H9 (cell line): ENCODE measurements around the gene SYMPK. TPM values are rescaled to one million over a fixed set of nuclear protein-coding genes. Genes with fewer than 3 reads are reported as not detected.
A peak's percentile ranks its signal among the peaks of the same experiment; 100 is the strongest.

Experiments used
- DNase-seq: peaks from one replicate; pipeline ENCODE4 v3.0.0-alpha.2; 2017
- H2AFZ ChIP-seq: one replicate; pipeline ENCODE4 v1.6.1; 2013; ENCODE audit warnings: mild to moderate bottlenecking, low read length, control low read depth, moderate library complexity
- H2AK5ac ChIP-seq: 2 replicates; pipeline ENCODE4 v1.6.1; 2013; ENCODE audit warnings: low read length, control low read depth, mixed read lengths; ENCODE audit not compliant: insufficient read length
- H2BK120ac ChIP-seq: one replicate; pipeline ENCODE4 v1.6.1; 2013; ENCODE audit warnings: low read depth, mild to moderate bottlenecking, low read length, control low read depth, inconsistent platforms; ENCODE audit not compliant: poor library complexity, severe bottlenecking
- H2BK12ac ChIP-seq: 2 replicates; pipeline ENCODE4 v1.6.1; 2013; ENCODE audit warnings: low read length, control low read depth, mixed read lengths, low read depth; ENCODE audit not compliant: insufficient read length
- H2BK15ac ChIP-seq: 2 replicates; pipeline ENCODE4 v1.6.1; 2013; ENCODE audit warnings: low read depth, low read length, control low read depth
- H2BK20ac ChIP-seq: one replicate; pipeline ENCODE4 v1.6.1; 2013; ENCODE audit warnings: low read depth, mild to moderate bottlenecking, low read length, control low read depth, inconsistent platforms; ENCODE audit not compliant: poor library complexity, severe bottlenecking
- H2BK5ac ChIP-seq: 2 replicates; pipeline ENCODE4 v1.6.1; 2013; ENCODE audit warnings: low read length, control low read depth, mixed read lengths; ENCODE audit not compliant: insufficient read length
- H3K14ac ChIP-seq: 2 replicates; pipeline ENCODE4 v1.6.1; 2013; ENCODE audit warnings: low read length, control low read depth; ENCODE audit not compliant: insufficient read depth
- H3K18ac ChIP-seq: 2 replicates; pipeline ENCODE4 v1.6.1; 2013; ENCODE audit warnings: low read depth, mild to moderate bottlenecking, mixed read lengths, low read length, control low read depth; ENCODE audit not compliant: insufficient read length
- H3K23ac ChIP-seq: 2 replicates; pipeline ENCODE4 v1.6.1; 2013; ENCODE audit warnings: low read length, control low read depth, mixed read lengths, low read depth; ENCODE audit not compliant: insufficient read length
- H3K23me2 ChIP-seq: 2 replicates; pipeline ENCODE4 v1.6.1; 2013; ENCODE audit warnings: low read depth, mild to moderate bottlenecking, mixed read lengths, low read length, control low read depth; ENCODE audit not compliant: insufficient read length, poor library complexity, severe bottlenecking
- H3K27ac ChIP-seq: 2 replicates; pipeline ENCODE4 v1.5.1; 2013; ENCODE audit warnings: low read length, control low read depth, mixed read lengths, low read depth; ENCODE audit not compliant: insufficient read length
- H3K27me3 ChIP-seq: 2 replicates; pipeline ENCODE4 v1.6.1; 2013; ENCODE audit warnings: low read length, control low read depth, inconsistent platforms; ENCODE audit not compliant: insufficient read depth
- H3K4ac ChIP-seq: 2 replicates; pipeline ENCODE4 v1.6.1; 2013; ENCODE audit warnings: low read depth, mild to moderate bottlenecking, control low read depth, inconsistent platforms, low read length, moderate library complexity
- H3K4me1 ChIP-seq: 2 replicates; pipeline ENCODE4 v1.6.1; 2013; ENCODE audit warnings: low read length, control low read depth, inconsistent platforms; ENCODE audit not compliant: insufficient read depth
- H3K4me2 ChIP-seq: 2 replicates; pipeline ENCODE4 v1.6.1; 2013; ENCODE audit warnings: low read length, control low read depth, mixed read lengths; ENCODE audit not compliant: insufficient read length, insufficient read depth
- H3K56ac ChIP-seq: 2 replicates; pipeline ENCODE4 v1.6.1; 2013; ENCODE audit warnings: low read depth, mild to moderate bottlenecking, mixed read lengths, low read length, control low read depth; ENCODE audit not compliant: insufficient read length
- H3K79me1 ChIP-seq: 2 replicates; pipeline ENCODE4 v1.6.1; 2013; ENCODE audit warnings: low read depth, mild to moderate bottlenecking, moderate library complexity, low read length, control low read depth, inconsistent platforms; ENCODE audit not compliant: insufficient read depth, poor library complexity, severe bottlenecking
- H3K79me2 ChIP-seq: 2 replicates; pipeline ENCODE4 v1.6.1; 2013; ENCODE audit warnings: low read length, control low read depth, inconsistent platforms; ENCODE audit not compliant: insufficient read depth
- H3K9ac ChIP-seq: 2 replicates; pipeline ENCODE4 v1.6.1; 2013; ENCODE audit warnings: low read length, control low read depth, mixed read lengths; ENCODE audit not compliant: insufficient read length; ENCODE audit errors: extremely low read depth
- H3K9me3 ChIP-seq: one replicate; pipeline ENCODE4 v1.6.1; 2013; ENCODE audit warnings: low read depth, low read length, inconsistent platforms; ENCODE audit not compliant: control insufficient read depth
- H3T11ph ChIP-seq: one replicate; pipeline ENCODE4 v1.6.1; 2013; ENCODE audit warnings: mild to moderate bottlenecking, low read length, control low read depth, inconsistent platforms
- H4K20me1 ChIP-seq: one replicate; pipeline ENCODE4 v1.6.1; 2013; ENCODE audit not compliant: control insufficient read depth, insufficient read length, insufficient read depth
- H4K5ac ChIP-seq: 2 replicates; pipeline ENCODE4 v1.6.1; 2013; ENCODE audit warnings: low read depth, mild to moderate bottlenecking, mixed read lengths, low read length, control low read depth; ENCODE audit not compliant: insufficient read length
- H4K8ac ChIP-seq: replicated peaks from 2 replicates; pipeline ENCODE4 v1.6.1; 2013; ENCODE audit warnings: low read length, control low read depth, mixed read lengths, low read depth; ENCODE audit not compliant: insufficient read length
- H4K91ac ChIP-seq: 2 replicates; pipeline ENCODE4 v1.6.1; 2013; ENCODE audit warnings: low read depth, mild to moderate bottlenecking, moderate library complexity, mixed read lengths, low read length, control low read depth; ENCODE audit not compliant: insufficient read length
- H3K27ac Mint-ChIP-seq, 3 experiments: 2 replicates in 2 of 3; 3 replicates in 1 of 3; pipeline ENCODE4 v1.8.0; 2020 to 2021; ENCODE audit warnings: mixed read lengths in 3 of 3, mild to moderate bottlenecking in 1 of 3, moderate library complexity in 1 of 3
- H3K27me3 Mint-ChIP-seq: 2 replicates; pipeline ENCODE4 v1.8.0; 2021; ENCODE audit warnings: low read depth, mild to moderate bottlenecking, moderate library complexity, mixed read lengths
- H3K36me3 Mint-ChIP-seq, 3 experiments: 2 replicates in 2 of 3; 3 replicates in 1 of 3; pipeline ENCODE4 v1.8.0; 2020 to 2021; ENCODE audit warnings: low read depth in 3 of 3, mixed read lengths in 3 of 3; ENCODE audit not compliant: insufficient read depth in 1 of 3
- H3K4me1 Mint-ChIP-seq, 2 experiments: 2 replicates each; pipeline ENCODE4 v1.8.0; 2020; ENCODE audit warnings: mixed read lengths in 2 of 2
- H3K4me3 Mint-ChIP-seq, 2 experiments: 2 replicates in 1 of 2; 3 replicates in 1 of 2; pipeline ENCODE4 v1.8.0; 2020 to 2021; ENCODE audit warnings: mild to moderate bottlenecking in 2 of 2, mixed read lengths in 2 of 2, moderate library complexity in 1 of 2
- H3K9me3 Mint-ChIP-seq, 2 experiments: 2 replicates in 1 of 2; 3 replicates in 1 of 2; pipeline ENCODE4 v1.8.0; 2020; ENCODE audit warnings: mild to moderate bottlenecking in 2 of 2, mixed read lengths in 2 of 2, moderate library complexity in 1 of 2
- CTCF ChIP-seq: fragments of 200-600 bp; sonication (generic); conservative IDR thresholded peaks from 3 replicates; pipeline ENCODE4 v1.8.0; 2021; ENCODE audit warnings: antibody characterized with exemption, mild to moderate bottlenecking
- WGBS: extraction: QIAGEN DNeasy Blood & Tissue Kit; methylation state at CpG from one replicate; pipeline ENCODE4 v1.1.7; 2013; ENCODE audit warnings: missing lambda C conversion rate, low lambda C conversion rate, mixed read lengths; ENCODE audit not compliant: insufficient read length; ENCODE audit errors: extremely low coverage; 5-methylcytosine and 5-hydroxymethylcytosine counted together
- total RNA-seq: library from RNA; stranded (reverse); gene quantifications from 2 replicates; pipeline ENCODE4 v1.2.1, GENCODE V29; 2021

The SYMPK gene
- total RNA-seq, 1 experiment from 2014 or later: 104 TPM

DNA sequence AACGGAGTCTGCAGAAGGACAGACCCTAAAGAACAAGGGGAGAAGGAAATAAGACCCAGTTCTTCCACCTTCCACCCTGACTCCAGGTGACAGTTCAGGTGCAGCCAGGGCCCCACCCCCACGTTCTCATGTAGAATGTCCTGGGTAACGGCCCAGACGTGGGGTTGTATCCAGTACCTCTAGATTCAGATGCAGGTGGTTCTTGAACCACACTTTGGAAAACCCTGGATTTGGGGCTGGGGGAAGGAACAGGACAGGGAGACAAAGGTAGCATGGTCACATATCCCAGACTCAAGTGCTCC is 82.8 kb downstream of the SYMPK start:
- H3K27me3 ChIP-seq: no peaks in the 10 kb centered on the region; the same call in 1 of the 2 replicates
- Mint-ChIP-seq H3K27ac (no peak overlapping the region), H3K27me3 (peaks cover 18% of the 10 kb centered on the region), H3K4me3 (peak overlapping the region in 1 of 2 experiments; percentile 80; a peak in 3 of 5 replicates), H3K36me3 (peaks cover 10 to 42% (median 33%) of the 10 kb centered on the region in 3 experiments; a peak in 6 of 7 replicates), H3K4me1 (peaks cover 23 to 42% of the 10 kb centered on the region in 2 experiments), H3K9me3 (no peaks in the 10 kb centered on the region)
- H3K79me1 ChIP-seq: no peaks in the 10 kb centered on the region
- H3K23ac ChIP-seq: no peak overlapping the region
- H4K91ac ChIP-seq: no peak overlapping the region
- H3K4ac ChIP-seq: no peak overlapping the region
- WGBS: no CpG with 5 or more reads among the region's 4 CpGs
- DNase-seq: no peak
- peaks cover 3% of the 10 kb centered on the region; the same call in 1 of the 2 replicates for H3K4me1 ChIP-seq
- H2BK20ac ChIP-seq: no peak overlapping the region
- H3K56ac ChIP-seq: no peak overlapping the region
- H3K9ac ChIP-seq: no peak overlapping the region
- H3K27ac ChIP-seq: no peak overlapping the region
- H2BK12ac ChIP-seq: no peak overlapping the region
- no peak overlapping the region for H2BK5ac ChIP-seq
- no peak overlapping the region for H3K14ac ChIP-seq
- no peak overlapping the region for H2BK120ac ChIP-seq
- no peak overlapping the region for H4K8ac ChIP-seq
- no peak overlapping the region for H3T11ph ChIP-seq
- TF ChIP-seq CTCF: no peak
- no peak overlapping the region for H3K18ac ChIP-seq
- no peak overlapping the region for H2BK15ac ChIP-seq
- H2AFZ ChIP-seq: no peak overlapping the region
- no peaks in the 10 kb centered on the region for H3K79me2 ChIP-seq
- H3K23me2 ChIP-seq: peaks cover 6% of the 10 kb centered on the region
- no peak overlapping the region for H4K5ac ChIP-seq
- H4K20me1 ChIP-seq: no peaks in the 10 kb centered on the region
- H3K9me3 ChIP-seq: no peaks in the 10 kb centered on the region
- peak overlapping the region; percentile 63 for H3K4me2 ChIP-seq
- H2AK5ac ChIP-seq: no peak overlapping the region
